Measurements from ENCODE around the gene MED22.

- TF ChIP-seq, protein P1, sequence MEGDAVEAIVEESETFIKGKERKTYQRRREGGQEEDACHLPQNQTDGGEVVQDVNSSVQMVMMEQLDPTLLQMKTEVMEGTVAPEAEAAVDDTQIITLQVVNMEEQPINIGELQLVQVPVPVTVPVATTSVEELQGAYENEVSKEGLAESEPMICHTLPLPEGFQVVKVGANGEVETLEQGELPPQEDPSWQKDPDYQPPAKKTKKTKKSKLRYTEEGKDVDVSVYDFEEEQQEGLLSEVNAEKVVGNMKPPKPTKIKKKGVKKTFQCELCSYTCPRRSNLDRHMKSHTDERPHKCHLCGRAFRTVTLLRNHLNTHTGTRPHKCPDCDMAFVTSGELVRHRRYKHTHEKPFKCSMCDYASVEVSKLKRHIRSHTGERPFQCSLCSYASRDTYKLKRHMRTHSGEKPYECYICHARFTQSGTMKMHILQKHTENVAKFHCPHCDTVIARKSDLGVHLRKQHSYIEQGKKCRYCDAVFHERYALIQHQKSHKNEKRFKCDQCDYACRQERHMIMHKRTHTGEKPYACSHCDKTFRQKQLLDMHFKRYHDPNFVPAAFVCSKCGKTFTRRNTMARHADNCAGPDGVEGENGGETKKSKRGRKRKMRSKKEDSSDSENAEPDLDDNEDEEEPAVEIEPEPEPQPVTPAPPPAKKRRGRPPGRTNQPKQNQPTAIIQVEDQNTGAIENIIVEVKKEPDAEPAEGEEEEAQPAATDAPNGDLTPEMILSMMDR (IDR thresholded peaks at IDR 0.05): no peak
- no peak for TF ChIP-seq ZFX (IDR thresholded peaks at IDR 0.05; ENCODE audit: borderline replicate concordance)
Measured at GRCh38 chr9:133374612-133375115, 26.7 kb upstream of the MED22 start.

Data from 22Rv1 (cell line).